GM23338 (cell line): ENCODE results near the gene HMOX1. TPM values are rescaled to one million over a fixed set of nuclear protein-coding genes. Genes with fewer than 3 reads are reported as not detected.

Experiments used
- ATAC-seq: fragments of 200-7000 bp; cut with Tn5 transposase; 3 replicates; pipeline ENCODE4 v1.9.1; 2020
- DNase-seq: peaks from one replicate; pipeline ENCODE4 v3.0.0-alpha.2; 2015; ENCODE audit warnings: low spot score
- H2AFZ ChIP-seq: fragments of 200-600 bp; sonication (generic); 2 replicates; pipeline ENCODE4 v1.8.0; 2016; ENCODE audit warnings: antibody characterized with exemption, mild to moderate bottlenecking, moderate library complexity
- H3F3A ChIP-seq: fragments of 200-600 bp; sonication (generic); replicated peaks from 2 replicates; pipeline ENCODE4 v1.8.0; 2017; ENCODE audit warnings: antibody characterized with exemption, mixed run types, low read depth
- H3K27ac ChIP-seq: fragments of 200-600 bp; sonication (generic); 2 replicates; pipeline ENCODE4 v1.6.1; 2016; ENCODE audit warnings: low read depth
- H3K27me3 ChIP-seq: fragments of 200-600 bp; sonication (generic); 2 replicates; pipeline ENCODE4 v1.8.0; 2016; ENCODE audit warnings: mild to moderate bottlenecking, mixed run types, moderate library complexity; ENCODE audit not compliant: insufficient read depth
- H3K36me3 ChIP-seq: fragments of 200-600 bp; sonication (generic); 2 replicates; pipeline ENCODE4 v1.8.0; 2016; ENCODE audit warnings: mild to moderate bottlenecking; ENCODE audit not compliant: insufficient read depth
- H3K4me1 ChIP-seq: fragments of 200-600 bp; sonication (generic); 2 replicates; pipeline ENCODE4 v1.8.0; 2016; ENCODE audit warnings: mild to moderate bottlenecking, moderate library complexity; ENCODE audit not compliant: insufficient read depth
- H3K4me2 ChIP-seq: fragments of 200-600 bp; sonication (generic); 2 replicates; pipeline ENCODE4 v1.7.1; 2017; ENCODE audit warnings: mixed run types
- H3K4me3 ChIP-seq: fragments of 200-600 bp; sonication (generic); 2 replicates; pipeline ENCODE4 v1.6.1; 2016; ENCODE audit warnings: mixed run types
- H3K79me2 ChIP-seq: fragments of 200-600 bp; sonication (generic); replicated peaks from 2 replicates; pipeline ENCODE4 v1.8.0; 2017; ENCODE audit warnings: mild to moderate bottlenecking; ENCODE audit not compliant: insufficient read depth
- H3K9me2 ChIP-seq: fragments of 200-600 bp; sonication (generic); 2 replicates; pipeline ENCODE4 v1.8.0; 2017; ENCODE audit not compliant: insufficient read depth
- H4K20me1 ChIP-seq: fragments of 200-600 bp; sonication (generic); replicated peaks from 2 replicates; pipeline ENCODE4 v1.8.0; 2017; ENCODE audit warnings: mild to moderate bottlenecking; ENCODE audit not compliant: insufficient read depth
- H3K27ac Mint-ChIP-seq: 2 replicates; pipeline ENCODE4 v1.8.0; 2020; ENCODE audit warnings: inconsistent platforms, mild to moderate bottlenecking, moderate library complexity, mixed read lengths
- H3K27me3 Mint-ChIP-seq: 3 replicates; pipeline ENCODE4 v1.8.0; 2022; ENCODE audit warnings: low read depth, mild to moderate bottlenecking, moderate library complexity, mixed read lengths, inconsistent platforms; ENCODE audit not compliant: insufficient read depth, poor library complexity
- H3K36me3 Mint-ChIP-seq: 3 replicates; pipeline ENCODE4 v1.8.0; 2021; ENCODE audit warnings: low read depth, mild to moderate bottlenecking, inconsistent platforms, moderate library complexity, mixed read lengths
- H3K4me1 Mint-ChIP-seq: 3 replicates; pipeline ENCODE4 v1.8.0; 2020; ENCODE audit warnings: mild to moderate bottlenecking, inconsistent platforms, mixed read lengths
- H3K4me3 Mint-ChIP-seq: 3 replicates; pipeline ENCODE4 v1.8.0; 2021; ENCODE audit warnings: moderate library complexity, mild to moderate bottlenecking, inconsistent platforms, mixed read lengths
- H3K9me3 Mint-ChIP-seq: 3 replicates; pipeline ENCODE4 v1.8.0; 2020; ENCODE audit warnings: moderate library complexity, mild to moderate bottlenecking, inconsistent platforms, mixed read lengths
- JUNB ChIP-seq: IDR thresholded peaks from one replicate; pipeline ENCODE4 v1.6.1; 2016; ENCODE audit warnings: antibody characterized with exemption; ENCODE audit not compliant: unreplicated experiment
- POLR2AphosphoS5 ChIP-seq: IDR thresholded peaks from 2 replicates; pipeline ENCODE4 v1.6.1; 2016; ENCODE audit warnings: antibody characterized with exemption, low read depth
- STAT1 ChIP-seq: IDR thresholded peaks from one replicate; pipeline ENCODE4 v1.6.1; 2016; ENCODE audit warnings: antibody characterized with exemption; ENCODE audit not compliant: unreplicated experiment
- ZNF114 ChIP-seq: fragments of 250-450 bp; sonication (Bioruptor Pico); IDR thresholded peaks from 2 replicates; pipeline ENCODE4 v1.5.0; 2020; ENCODE audit warnings: mild to moderate bottlenecking, moderate library complexity
- polyA plus RNA-seq: library from polyadenylated mRNA; unstranded; fragments of >200 nt; fragmentation: Nextera tagmentation; extraction: Ambion mirVana; gene quantifications from 2 replicates; pipeline ENCODE4 v1.2.1, GENCODE V29; 2016
- total RNA-seq: library from RNA; depleted of rRNA; stranded (reverse); fragments of >200 nt; shearing (Covaris generic); gene quantifications from 2 replicates; pipeline ENCODE4 v1.2.3, GENCODE V29; 2014
- TF ChIP-seq, protein P1 (sequence below): fragments of 250-450 bp; sonication (Bioruptor Pico); IDR thresholded peaks from 2 replicates; pipeline ENCODE4 v1.5.0; 2020; ENCODE audit warnings: mild to moderate bottlenecking, moderate library complexity
- TF ChIP-seq, protein P2 (sequence below): IDR thresholded peaks from 2 replicates; pipeline ENCODE4 v1.6.1; 2016; ENCODE audit warnings: antibody characterized with exemption
- TF ChIP-seq, protein P3 (sequence below): IDR thresholded peaks from one replicate; pipeline ENCODE4 v1.6.1; 2018; ENCODE audit warnings: antibody characterized with exemption; ENCODE audit not compliant: unreplicated experiment
- TF ChIP-seq, protein P4 (sequence below), 2 experiments: fragments of 200-600 bp in 1 of 2; sonication (generic) in 1 of 2; conservative IDR thresholded peaks; 2 replicates each; pipeline versions ENCODE4 v1.5.1 to v1.6.1; 2016 to 2017; ENCODE audit warnings: antibody characterized with exemption in 2 of 2, low read depth in 2 of 2, mild to moderate bottlenecking in 2 of 2, moderate library complexity in 1 of 2

The HMOX1 gene
- total and polyA plus RNA-seq, 2 experiments from 2014 or later: 10.9 to 22.6 TPM

DNA sequence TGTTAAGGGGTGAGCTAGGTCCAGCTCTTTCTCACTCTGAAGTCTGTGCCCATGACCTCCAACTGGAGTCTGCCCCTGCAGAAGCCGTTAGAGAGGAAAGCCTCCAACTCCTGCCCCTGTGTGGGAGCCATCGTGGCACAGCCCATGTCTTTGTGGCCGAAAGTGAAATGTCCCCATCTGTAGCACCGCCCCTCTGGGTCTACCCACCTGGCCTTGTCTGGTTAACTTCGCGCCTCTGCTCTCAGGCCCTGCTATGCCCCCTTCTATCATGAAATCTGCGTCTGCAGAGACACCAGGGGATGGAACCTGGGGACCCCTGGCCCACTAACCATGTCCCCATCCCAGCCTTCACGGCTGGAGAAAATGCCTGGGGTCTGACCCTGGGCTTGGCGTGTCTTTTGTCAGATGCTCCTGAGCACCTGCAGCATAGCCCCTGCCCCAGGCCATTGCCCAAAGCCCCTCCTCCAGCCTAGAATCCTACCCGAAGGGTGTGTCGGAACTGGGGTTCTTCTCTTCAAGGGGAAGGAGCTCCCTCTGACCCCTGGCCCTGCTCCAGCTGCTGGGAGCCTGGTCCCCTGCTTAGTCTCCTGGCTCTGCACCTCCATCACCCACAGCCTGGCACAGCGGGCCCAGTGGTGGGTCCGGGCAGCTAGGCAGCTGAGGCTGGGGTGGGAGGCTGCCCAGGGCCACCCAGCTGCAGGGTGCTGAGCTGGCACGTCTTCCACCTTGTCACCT is 35.8 kb upstream of the HMOX1 start:
- no peaks in the 10 kb centered on the region for H3K36me3 ChIP-seq
- H3K9me2 ChIP-seq: no peaks in the 10 kb centered on the region
- Mint-ChIP-seq H3K4me3 (no peak overlapping the region), H3K36me3 (peaks cover 7% of the 10 kb centered on the region; the same call in 2 of the 3 replicates), H3K9me3 (no peaks in the 10 kb centered on the region), H3K27ac (no peak overlapping the region), H3K4me1 (peaks cover 3% of the 10 kb centered on the region; the same call in 2 of the 3 replicates), H3K27me3 (peaks cover 1% of the 10 kb centered on the region)
- ATAC-seq (no peak), DNase-seq (no peak)
- no peak overlapping the region for H3K4me2 ChIP-seq
- H4K20me1 ChIP-seq: no peaks in the 10 kb centered on the region
- no peaks in the 10 kb centered on the region for H3F3A ChIP-seq
- H3K27ac ChIP-seq: no peak overlapping the region
- H3K79me2 ChIP-seq: no peaks in the 10 kb centered on the region
- H3K4me1 ChIP-seq: no peaks in the 10 kb centered on the region
- no peak overlapping the region for H2AFZ ChIP-seq
- TF ChIP-seq, protein P1, sequence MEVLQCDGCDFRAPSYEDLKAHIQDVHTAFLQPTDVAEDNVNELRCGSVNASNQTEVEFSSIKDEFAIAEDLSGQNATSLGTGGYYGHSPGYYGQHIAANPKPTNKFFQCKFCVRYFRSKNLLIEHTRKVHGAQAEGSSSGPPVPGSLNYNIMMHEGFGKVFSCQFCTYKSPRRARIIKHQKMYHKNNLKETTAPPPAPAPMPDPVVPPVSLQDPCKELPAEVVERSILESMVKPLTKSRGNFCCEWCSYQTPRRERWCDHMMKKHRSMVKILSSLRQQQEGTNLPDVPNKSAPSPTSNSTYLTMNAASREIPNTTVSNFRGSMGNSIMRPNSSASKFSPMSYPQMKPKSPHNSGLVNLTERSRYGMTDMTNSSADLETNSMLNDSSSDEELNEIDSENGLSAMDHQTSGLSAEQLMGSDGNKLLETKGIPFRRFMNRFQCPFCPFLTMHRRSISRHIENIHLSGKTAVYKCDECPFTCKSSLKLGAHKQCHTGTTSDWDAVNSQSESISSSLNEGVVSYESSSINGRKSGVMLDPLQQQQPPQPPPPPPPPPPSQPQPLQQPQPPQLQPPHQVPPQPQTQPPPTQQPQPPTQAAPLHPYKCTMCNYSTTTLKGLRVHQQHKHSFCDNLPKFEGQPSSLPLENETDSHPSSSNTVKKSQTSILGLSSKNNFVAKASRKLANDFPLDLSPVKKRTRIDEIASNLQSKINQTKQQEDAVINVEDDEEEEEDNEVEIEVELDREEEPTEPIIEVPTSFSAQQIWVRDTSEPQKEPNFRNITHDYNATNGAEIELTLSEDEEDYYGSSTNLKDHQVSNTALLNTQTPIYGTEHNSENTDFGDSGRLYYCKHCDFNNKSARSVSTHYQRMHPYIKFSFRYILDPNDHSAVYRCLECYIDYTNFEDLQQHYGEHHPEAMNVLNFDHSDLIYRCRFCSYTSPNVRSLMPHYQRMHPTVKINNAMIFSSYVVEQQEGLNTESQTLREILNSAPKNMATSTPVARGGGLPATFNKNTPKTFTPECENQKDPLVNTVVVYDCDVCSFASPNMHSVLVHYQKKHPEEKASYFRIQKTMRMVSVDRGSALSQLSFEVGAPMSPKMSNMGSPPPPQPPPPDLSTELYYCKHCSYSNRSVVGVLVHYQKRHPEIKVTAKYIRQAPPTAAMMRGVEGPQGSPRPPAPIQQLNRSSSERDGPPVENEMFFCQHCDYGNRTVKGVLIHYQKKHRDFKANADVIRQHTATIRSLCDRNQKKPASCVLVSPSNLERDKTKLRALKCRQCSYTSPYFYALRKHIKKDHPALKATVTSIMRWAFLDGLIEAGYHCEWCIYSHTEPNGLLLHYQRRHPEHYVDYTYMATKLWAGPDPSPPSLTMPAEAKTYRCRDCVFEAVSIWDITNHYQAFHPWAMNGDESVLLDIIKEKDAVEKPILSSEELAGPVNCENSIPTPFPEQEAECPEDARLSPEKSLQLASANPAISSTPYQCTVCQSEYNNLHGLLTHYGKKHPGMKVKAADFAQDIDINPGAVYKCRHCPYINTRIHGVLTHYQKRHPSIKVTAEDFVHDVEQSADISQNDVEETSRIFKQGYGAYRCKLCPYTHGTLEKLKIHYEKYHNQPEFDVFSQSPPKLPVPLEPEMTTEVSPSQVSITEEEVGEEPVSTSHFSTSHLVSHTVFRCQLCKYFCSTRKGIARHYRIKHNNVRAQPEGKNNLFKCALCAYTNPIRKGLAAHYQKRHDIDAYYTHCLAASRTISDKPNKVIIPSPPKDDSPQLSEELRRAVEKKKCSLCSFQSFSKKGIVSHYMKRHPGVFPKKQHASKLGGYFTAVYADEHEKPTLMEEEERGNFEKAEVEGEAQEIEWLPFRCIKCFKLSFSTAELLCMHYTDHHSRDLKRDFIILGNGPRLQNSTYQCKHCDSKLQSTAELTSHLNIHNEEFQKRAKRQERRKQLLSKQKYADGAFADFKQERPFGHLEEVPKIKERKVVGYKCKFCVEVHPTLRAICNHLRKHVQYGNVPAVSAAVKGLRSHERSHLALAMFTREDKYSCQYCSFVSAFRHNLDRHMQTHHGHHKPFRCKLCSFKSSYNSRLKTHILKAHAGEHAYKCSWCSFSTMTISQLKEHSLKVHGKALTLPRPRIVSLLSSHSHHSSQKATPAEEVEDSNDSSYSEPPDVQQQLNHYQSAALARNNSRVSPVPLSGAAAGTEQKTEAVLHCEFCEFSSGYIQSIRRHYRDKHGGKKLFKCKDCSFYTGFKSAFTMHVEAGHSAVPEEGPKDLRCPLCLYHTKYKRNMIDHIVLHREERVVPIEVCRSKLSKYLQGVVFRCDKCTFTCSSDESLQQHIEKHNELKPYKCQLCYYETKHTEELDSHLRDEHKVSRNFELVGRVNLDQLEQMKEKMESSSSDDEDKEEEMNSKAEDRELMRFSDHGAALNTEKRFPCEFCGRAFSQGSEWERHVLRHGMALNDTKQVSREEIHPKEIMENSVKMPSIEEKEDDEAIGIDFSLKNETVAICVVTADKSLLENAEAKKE (CRISPR knock-in tag): no peak
- TF ChIP-seq ZNF114 (no peak), POLR2AphosphoS5 (no peak), JUNB (no peak), STAT1 (no peak)
- TF ChIP-seq, protein P2, sequence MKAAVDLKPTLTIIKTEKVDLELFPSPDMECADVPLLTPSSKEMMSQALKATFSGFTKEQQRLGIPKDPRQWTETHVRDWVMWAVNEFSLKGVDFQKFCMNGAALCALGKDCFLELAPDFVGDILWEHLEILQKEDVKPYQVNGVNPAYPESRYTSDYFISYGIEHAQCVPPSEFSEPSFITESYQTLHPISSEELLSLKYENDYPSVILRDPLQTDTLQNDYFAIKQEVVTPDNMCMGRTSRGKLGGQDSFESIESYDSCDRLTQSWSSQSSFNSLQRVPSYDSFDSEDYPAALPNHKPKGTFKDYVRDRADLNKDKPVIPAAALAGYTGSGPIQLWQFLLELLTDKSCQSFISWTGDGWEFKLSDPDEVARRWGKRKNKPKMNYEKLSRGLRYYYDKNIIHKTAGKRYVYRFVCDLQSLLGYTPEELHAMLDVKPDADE: no peak
- TF ChIP-seq, protein P3, sequence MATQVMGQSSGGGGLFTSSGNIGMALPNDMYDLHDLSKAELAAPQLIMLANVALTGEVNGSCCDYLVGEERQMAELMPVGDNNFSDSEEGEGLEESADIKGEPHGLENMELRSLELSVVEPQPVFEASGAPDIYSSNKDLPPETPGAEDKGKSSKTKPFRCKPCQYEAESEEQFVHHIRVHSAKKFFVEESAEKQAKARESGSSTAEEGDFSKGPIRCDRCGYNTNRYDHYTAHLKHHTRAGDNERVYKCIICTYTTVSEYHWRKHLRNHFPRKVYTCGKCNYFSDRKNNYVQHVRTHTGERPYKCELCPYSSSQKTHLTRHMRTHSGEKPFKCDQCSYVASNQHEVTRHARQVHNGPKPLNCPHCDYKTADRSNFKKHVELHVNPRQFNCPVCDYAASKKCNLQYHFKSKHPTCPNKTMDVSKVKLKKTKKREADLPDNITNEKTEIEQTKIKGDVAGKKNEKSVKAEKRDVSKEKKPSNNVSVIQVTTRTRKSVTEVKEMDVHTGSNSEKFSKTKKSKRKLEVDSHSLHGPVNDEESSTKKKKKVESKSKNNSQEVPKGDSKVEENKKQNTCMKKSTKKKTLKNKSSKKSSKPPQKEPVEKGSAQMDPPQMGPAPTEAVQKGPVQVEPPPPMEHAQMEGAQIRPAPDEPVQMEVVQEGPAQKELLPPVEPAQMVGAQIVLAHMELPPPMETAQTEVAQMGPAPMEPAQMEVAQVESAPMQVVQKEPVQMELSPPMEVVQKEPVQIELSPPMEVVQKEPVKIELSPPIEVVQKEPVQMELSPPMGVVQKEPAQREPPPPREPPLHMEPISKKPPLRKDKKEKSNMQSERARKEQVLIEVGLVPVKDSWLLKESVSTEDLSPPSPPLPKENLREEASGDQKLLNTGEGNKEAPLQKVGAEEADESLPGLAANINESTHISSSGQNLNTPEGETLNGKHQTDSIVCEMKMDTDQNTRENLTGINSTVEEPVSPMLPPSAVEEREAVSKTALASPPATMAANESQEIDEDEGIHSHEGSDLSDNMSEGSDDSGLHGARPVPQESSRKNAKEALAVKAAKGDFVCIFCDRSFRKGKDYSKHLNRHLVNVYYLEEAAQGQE: no peak
- TF ChIP-seq, protein P4, sequence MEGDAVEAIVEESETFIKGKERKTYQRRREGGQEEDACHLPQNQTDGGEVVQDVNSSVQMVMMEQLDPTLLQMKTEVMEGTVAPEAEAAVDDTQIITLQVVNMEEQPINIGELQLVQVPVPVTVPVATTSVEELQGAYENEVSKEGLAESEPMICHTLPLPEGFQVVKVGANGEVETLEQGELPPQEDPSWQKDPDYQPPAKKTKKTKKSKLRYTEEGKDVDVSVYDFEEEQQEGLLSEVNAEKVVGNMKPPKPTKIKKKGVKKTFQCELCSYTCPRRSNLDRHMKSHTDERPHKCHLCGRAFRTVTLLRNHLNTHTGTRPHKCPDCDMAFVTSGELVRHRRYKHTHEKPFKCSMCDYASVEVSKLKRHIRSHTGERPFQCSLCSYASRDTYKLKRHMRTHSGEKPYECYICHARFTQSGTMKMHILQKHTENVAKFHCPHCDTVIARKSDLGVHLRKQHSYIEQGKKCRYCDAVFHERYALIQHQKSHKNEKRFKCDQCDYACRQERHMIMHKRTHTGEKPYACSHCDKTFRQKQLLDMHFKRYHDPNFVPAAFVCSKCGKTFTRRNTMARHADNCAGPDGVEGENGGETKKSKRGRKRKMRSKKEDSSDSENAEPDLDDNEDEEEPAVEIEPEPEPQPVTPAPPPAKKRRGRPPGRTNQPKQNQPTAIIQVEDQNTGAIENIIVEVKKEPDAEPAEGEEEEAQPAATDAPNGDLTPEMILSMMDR (conservative IDR thresholded peaks at IDR 0.05; ENCODE audit: low read depth in 2 of 2): no peak
- H3K4me3 ChIP-seq: no peak overlapping the region
- H3K27me3 ChIP-seq: no peaks in the 10 kb centered on the region
